ENCODE measurements around the gene TUBAL3. TPM values are rescaled to one million over a fixed set of nuclear protein-coding genes. Genes with fewer than 3 reads are reported as not detected.
A peak's percentile ranks its signal among the peaks of the same experiment; 100 is the strongest.

Gene TUBAL3
- total RNA-seq, 5 donors from 2014 or later (not counting 1 experiment from before 2014, with no cell fraction given), result not detected

GRCh38 chr10:5344746-5345145 lies 59.9 kb downstream of the TUBAL3 start:
- H3K27ac Mint-ChIP-seq, result no peak overlapping the region
- no peaks in the 10 kb centered on the region for H3K9me3 Mint-ChIP-seq
- H3K36me3 ChIP-seq (ENCODE audit: control insufficient read depth in 2 of 2, extremely low read depth in 1 of 2, insufficient read depth in 1 of 2, low read length in 1 of 2), result no peaks in the 10 kb centered on the region
- peaks cover 0 to 1% (median 0%) of the 10 kb centered on the region in 3 donors for H3K4me1 Mint-ChIP-seq
- H3K27me3 Mint-ChIP-seq, result peaks cover 0 to 5% of the 10 kb centered on the region in 2 donors
- H3K36me3 Mint-ChIP-seq, result no peaks in the 10 kb centered on the region
- ATAC-seq (replicated peaks in 1 of 4) (no peak), DNase-seq (no peak)
- no peaks in the 10 kb centered on the region for H3K27me3 ChIP-seq (replicated peaks in 1 of 2; ENCODE audit: control insufficient read depth in 2 of 2, extremely low read depth in 1 of 2, insufficient read depth in 2 of 2, low read length in 1 of 2)
- POLR2A ChIA-PET, result no interaction called here
- no peaks in the 10 kb centered on the region for H3K9me3 ChIP-seq
- no peak overlapping the region for H3K4me3 ChIP-seq (ENCODE audit: control insufficient read depth in 1 of 2, extremely low read depth in 1 of 2, low read length in 1 of 2)
- H3K4me1 ChIP-seq (ENCODE audit: control insufficient read depth in 1 of 2, extremely low read depth in 1 of 2, insufficient read depth in 2 of 2, low read length in 2 of 2), result no peaks in the 10 kb centered on the region
- no peak overlapping the region for H3K4me3 Mint-ChIP-seq
- CTCF ChIA-PET, result no interaction called here
- no peak overlapping the region for H3K27ac ChIP-seq (ENCODE audit: low read length)

GRCh38 chr10:5343979-5344378 lies 60.6 kb downstream of the TUBAL3 start:
- no peak for ATAC-seq (replicated peaks in 1 of 4)
- H3K4me1 Mint-ChIP-seq, result peaks cover 0 to 1% (median 0%) of the 10 kb centered on the region in 3 donors
- H3K27ac ChIP-seq (ENCODE audit: low read length), result no peak overlapping the region
- no peak overlapping the region for H3K4me3 ChIP-seq (ENCODE audit: control insufficient read depth in 1 of 2, extremely low read depth in 1 of 2, low read length in 1 of 2)
- no peak for DNase-seq
- no peaks in the 10 kb centered on the region for H3K9me3 Mint-ChIP-seq
- H3K4me3 Mint-ChIP-seq, result no peak overlapping the region
- ChIA-PET POLR2A (interaction anchor here in 1 of 2 donors (0.5 kb wide), 1 partner anchor 467 kb away, joined by 8 read pairs; no protein-coding TSS in a partner anchor), CTCF (interaction anchor here (0.6 to 1.0 kb wide), 2 partner anchors 8 to 1601 kb away, joined by 3 to 4 read pairs; no protein-coding TSS in a partner anchor)
- no peaks in the 10 kb centered on the region for H3K9me3 ChIP-seq
- H3K27me3 Mint-ChIP-seq, result peaks cover 0 to 5% of the 10 kb centered on the region in 2 donors
- no peaks in the 10 kb centered on the region for H3K36me3 ChIP-seq (ENCODE audit: control insufficient read depth in 2 of 2, extremely low read depth in 1 of 2, insufficient read depth in 1 of 2, low read length in 1 of 2)
- H3K36me3 Mint-ChIP-seq, result no peaks in the 10 kb centered on the region
- no peak overlapping the region for H3K27ac Mint-ChIP-seq
- H3K27me3 ChIP-seq (replicated peaks in 1 of 2; ENCODE audit: control insufficient read depth in 2 of 2, extremely low read depth in 1 of 2, insufficient read depth in 2 of 2, low read length in 1 of 2), result no peaks in the 10 kb centered on the region
- WGBS (ENCODE audit: insufficient coverage), result 85% methylated on average over 2 of the region's 4 CpGs
- no peaks in the 10 kb centered on the region for H3K4me1 ChIP-seq (ENCODE audit: control insufficient read depth in 1 of 2, extremely low read depth in 1 of 2, insufficient read depth in 2 of 2, low read length in 2 of 2)

DNA sequence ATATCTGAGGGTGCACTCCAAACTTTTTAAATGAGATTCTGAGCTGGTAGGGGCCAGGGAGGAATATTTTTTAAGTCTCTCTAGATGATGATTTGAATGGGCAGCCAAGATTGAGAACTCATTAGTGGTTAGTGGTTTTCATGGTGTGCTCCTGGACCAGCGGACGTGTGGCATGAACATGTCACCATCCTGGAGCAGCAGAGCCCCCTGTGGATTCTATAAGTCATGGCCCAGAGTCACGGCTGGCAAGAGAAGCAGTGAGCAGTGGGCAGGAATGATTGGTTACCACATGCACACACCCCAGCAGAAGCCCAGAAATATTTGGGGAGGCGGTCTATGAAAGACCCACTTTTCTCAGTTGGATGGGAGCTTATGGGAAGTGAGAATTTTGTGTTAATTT lies 61.1 kb downstream of the TUBAL3 start:
- peaks cover 0 to 4% of the 10 kb centered on the region in 2 donors for H3K27me3 Mint-ChIP-seq
- H3K27ac Mint-ChIP-seq, result no peak overlapping the region
- H3K9me3 Mint-ChIP-seq, result no peaks in the 10 kb centered on the region
- Histone ChIP-seq H3K9me3 (no peaks in the 10 kb centered on the region), H3K27me3 (replicated peaks in 1 of 2; ENCODE audit: control insufficient read depth in 2 of 2, extremely low read depth in 1 of 2, insufficient read depth in 2 of 2, low read length in 1 of 2) (no peaks in the 10 kb centered on the region), H3K36me3 (ENCODE audit: control insufficient read depth in 2 of 2, extremely low read depth in 1 of 2, insufficient read depth in 1 of 2, low read length in 1 of 2) (no peaks in the 10 kb centered on the region), H3K4me3 (ENCODE audit: control insufficient read depth in 1 of 2, extremely low read depth in 1 of 2, low read length in 1 of 2) (no peak overlapping the region), H3K4me1 (ENCODE audit: control insufficient read depth in 1 of 2, extremely low read depth in 1 of 2, insufficient read depth in 2 of 2, low read length in 2 of 2) (no peaks in the 10 kb centered on the region), H3K27ac (ENCODE audit: low read length) (no peak overlapping the region)
- H3K36me3 Mint-ChIP-seq, result no peaks in the 10 kb centered on the region
- ChIA-PET CTCF (interaction anchor here (0.6 to 1.0 kb wide), 2 partner anchors 9 to 1600 kb away, joined by 3 to 4 read pairs; no protein-coding TSS in a partner anchor), POLR2A (interaction anchor here in 1 of 2 donors (0.5 kb wide), 1 partner anchor 468 kb away, joined by 8 read pairs; no protein-coding TSS in a partner anchor)
- DNase-seq (peak in 8 of 35 experiments; percentile 2 to 32 (median 6)), ATAC-seq (replicated peaks in 1 of 4) (peak in 3 of 4 experiments; percentile 54 to 72 (median 66))
- H3K4me3 Mint-ChIP-seq, result no peak overlapping the region
- H3K4me1 Mint-ChIP-seq, result peaks cover 0 to 1% (median 0%) of the 10 kb centered on the region in 3 donors
- WGBS (ENCODE audit: insufficient coverage), result 25% methylated on average over 2 of the region's 4 CpGs

Other genes starting within 250 kb of the TUBAL3 start
- 1 to 10 TPM in 3 of 5 donors, under 1 TPM in 1, not detected in 1; 0.46 to 2.0 (median 1.6) TPM for gene AKR1C8, start 219.7 kb downstream of the TUBAL3 start, total RNA-seq
- gene AKR1C4, start 208.0 kb downstream of the TUBAL3 start, total RNA-seq, result under 1 TPM in 1 of 5 donors, not detected in 4; 0.23 TPM
- not detected for gene UCN3, start 39.9 kb downstream of the TUBAL3 start, total RNA-seq
- 10 to 100 TPM; 10.5 to 41.1 (median 25.1) TPM for gene NET1, start 7.7 kb upstream of the TUBAL3 start, total RNA-seq
- not detected for gene CALML5, start 94.7 kb upstream of the TUBAL3 start, total RNA-seq
- not detected for gene CALML3, start 120.1 kb upstream of the TUBAL3 start, total RNA-seq

Measured in T-cell (primary cell).